LNCAP (cell line): Measurements from ENCODE around the gene STH.

Experiments
- TF ChIP-seq, protein P1 (sequence below): fragments of 450-650 bp; IDR thresholded peaks from 2 replicates; pipeline ENCODE4 v1.5.1; 2017; ENCODE audit warnings: mild to moderate bottlenecking

Gene STH

DNA sequence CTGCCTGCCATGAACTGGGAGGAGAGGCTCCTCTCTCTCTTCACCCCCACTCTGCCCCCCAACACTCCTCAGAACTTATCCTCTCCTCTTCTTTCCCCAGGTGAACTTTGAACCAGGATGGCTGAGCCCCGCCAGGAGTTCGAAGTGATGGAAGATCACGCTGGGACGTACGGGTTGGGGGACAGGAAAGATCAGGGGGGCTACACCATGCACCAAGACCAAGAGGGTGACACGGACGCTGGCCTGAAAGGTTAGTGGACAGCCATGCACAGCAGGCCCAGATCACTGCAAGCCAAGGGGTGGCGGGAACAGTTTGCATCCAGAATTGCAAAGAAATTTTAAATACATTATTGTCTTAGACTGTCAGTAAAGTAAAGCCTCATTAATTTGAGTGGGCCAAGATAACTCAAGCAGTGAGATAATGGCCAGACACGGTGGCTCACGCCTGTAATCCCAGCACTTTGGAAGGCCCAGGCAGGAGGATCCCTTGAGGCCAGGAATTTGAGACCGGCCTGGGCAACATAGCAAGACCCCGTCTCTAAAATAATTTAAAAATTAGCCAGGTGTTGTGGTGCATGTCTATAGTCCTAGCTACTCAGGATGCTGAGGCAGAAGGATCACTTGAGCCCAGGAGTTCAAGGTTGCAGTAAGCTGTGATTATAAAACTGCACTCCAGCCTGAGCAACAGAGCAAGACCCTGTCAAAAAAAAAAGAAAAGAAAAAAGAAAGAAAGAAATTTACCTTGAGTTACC is 36.7 kb upstream of the STH start:
- TF ChIP-seq, protein P1, sequence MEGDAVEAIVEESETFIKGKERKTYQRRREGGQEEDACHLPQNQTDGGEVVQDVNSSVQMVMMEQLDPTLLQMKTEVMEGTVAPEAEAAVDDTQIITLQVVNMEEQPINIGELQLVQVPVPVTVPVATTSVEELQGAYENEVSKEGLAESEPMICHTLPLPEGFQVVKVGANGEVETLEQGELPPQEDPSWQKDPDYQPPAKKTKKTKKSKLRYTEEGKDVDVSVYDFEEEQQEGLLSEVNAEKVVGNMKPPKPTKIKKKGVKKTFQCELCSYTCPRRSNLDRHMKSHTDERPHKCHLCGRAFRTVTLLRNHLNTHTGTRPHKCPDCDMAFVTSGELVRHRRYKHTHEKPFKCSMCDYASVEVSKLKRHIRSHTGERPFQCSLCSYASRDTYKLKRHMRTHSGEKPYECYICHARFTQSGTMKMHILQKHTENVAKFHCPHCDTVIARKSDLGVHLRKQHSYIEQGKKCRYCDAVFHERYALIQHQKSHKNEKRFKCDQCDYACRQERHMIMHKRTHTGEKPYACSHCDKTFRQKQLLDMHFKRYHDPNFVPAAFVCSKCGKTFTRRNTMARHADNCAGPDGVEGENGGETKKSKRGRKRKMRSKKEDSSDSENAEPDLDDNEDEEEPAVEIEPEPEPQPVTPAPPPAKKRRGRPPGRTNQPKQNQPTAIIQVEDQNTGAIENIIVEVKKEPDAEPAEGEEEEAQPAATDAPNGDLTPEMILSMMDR: no peak

DNA sequence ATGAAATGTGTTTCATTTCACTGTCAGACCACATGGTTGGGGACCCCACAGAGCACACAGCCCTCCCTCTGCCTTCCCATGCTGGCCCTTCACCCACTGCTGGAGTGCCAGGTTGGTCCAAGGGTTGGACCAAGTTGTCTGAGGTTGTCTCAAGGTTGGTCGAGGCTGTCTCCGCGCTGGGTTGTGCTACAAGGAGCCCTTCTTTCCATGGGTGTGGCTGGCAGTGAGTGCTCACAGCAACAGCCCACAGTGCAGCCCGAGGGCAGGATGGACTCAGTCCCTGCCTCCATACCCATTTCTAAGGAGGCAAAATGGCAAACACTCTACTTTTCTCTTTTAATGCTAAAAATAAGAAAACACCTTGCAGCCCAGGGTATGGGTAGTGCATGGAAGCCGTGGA is 35.8 kb upstream of the STH start:
- TF ChIP-seq, protein P1: no peak

DNA sequence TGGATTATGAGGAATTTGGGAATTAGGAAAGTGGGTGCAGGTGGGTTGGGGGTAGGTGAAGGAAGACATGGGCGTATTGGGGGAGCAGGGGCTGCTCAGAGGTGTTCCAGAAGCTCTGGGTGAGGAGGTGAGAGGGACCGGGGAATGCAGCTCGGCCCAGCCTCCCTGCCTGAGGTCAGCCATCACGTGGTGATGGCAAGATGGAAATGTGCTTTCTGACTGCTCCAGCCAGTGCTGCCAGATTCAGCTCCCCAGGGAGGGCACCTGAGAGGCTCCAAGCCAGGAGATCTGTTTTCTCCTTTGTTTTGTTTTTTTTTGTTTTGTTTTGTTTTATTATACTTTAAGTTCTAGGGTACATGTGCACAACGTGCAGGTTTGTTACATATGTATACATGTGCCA is 35.2 kb upstream of the STH start:
- TF ChIP-seq, protein P1: no peak

DNA sequence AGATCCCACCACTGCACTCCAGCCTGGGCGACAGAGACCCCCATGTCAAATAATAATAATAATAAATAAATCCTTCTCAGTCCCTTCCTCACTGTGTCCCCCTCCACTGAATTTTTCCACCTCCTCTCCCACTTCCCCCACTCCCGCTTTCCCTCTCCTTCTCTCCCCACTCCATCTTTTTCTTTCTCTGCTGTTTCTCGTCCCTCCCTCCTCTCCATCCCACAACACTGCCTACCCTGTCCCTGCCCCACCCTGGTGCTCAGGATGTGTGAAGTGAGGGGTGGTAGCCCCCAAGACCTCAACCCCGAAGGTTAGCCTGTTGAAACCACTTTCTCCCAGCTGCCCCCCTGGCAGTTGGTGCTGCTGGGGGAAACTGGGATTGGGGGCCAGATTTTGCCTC is 34.4 kb upstream of the STH start:
- TF ChIP-seq, protein P1: no peak

DNA sequence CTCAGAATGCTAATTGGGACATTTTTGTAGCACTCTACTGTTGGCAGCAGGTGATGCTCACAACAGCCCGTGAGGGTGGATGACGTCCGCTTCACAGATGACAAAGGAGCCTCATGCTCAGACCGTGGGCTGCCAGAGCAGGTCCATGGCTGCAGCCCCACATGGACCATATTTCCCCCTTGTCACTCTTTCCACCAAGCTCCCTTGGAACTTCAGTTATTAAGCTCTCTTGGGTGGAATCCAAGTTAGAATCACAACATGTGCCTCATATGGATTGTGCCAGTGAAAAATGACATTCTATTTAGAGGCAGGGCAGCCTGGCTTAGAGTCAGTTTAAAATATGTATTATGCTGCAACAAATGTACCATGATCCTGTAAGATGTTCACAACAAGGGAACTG is 33.2 kb upstream of the STH start:
- TF ChIP-seq, protein P1: no peak

DNA sequence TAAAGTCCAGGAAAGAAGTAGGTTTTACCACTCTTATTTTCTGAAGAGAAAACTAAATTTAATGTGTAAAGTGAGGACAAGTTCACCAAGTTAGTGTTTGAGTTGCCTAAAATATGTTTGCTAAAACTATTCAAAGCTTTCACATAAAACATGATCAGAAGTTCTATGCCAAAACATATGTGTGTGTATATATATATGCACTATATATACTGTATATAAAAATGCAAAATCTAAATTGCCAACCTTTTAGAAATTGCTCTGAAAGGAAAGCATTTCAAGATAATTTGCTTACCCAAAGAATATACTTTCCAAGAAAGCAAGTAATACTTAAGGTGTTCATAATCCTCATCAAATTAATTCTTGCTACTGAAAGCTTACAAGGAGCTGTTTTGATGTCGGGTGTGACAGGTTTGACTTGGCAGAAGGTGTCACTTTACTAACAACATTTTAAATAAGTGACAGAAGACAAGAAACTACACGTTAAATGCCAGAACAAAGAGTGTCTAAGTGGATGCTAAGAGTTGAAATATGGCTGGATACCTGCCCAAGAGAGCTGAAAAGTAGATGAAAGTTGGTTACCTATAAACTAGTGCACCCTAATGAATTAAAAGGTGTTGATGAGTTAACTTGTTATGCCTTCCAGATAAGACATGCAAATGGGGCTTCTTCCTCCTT is 32.3 kb upstream of the STH start:
- TF ChIP-seq, protein P1: no peak

DNA sequence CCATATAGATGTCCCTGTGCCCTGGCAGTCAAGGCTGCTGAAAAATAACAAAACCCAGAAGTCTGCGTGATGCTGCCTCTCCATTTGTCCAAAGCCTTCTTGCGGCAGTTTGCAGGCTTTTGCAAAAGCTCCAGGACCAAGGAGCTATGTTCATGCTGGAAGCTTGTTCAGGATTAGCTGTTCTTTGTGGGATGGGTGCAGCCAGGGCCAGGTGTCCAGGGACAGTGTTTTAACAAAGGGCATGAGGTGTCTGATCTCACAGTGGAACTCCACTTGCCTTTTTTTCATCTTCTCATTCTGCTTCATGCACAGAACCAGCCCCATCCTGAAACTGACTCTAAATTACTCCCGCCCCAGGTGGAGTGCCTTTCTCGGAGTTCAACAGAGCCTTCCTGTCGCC is 31.7 kb upstream of the STH start:
- TF ChIP-seq, protein P1: no peak
